Measurements from ENCODE around the gene PHLDB2. TPM values are rescaled to one million over a fixed set of nuclear protein-coding genes. Genes with fewer than 3 reads are reported as not detected.

The PHLDB2 gene
- total RNA-seq, 1 donor from 2014 or later = 36.9 TPM

DNA sequence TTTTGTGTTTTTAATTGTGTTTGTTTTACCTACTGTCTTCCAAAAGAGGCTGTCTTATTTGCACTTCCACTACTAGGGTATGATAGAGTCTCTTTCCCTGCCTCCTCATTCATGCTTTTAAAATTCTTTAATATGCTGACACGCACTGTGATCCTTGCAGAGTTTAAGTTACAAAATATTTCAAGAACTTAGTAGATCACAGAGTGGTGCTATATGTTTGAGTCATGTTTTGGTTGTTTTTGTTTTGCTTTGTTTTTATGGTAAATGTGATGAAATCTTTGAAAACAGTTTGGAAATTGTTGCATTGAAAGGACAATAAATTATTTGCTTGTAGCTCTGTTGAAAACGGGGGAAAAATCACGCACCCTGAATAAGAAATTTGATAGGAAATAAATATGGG lies 113.8 kb downstream of the PHLDB2 start:
- TF ChIP-seq, protein P1, sequence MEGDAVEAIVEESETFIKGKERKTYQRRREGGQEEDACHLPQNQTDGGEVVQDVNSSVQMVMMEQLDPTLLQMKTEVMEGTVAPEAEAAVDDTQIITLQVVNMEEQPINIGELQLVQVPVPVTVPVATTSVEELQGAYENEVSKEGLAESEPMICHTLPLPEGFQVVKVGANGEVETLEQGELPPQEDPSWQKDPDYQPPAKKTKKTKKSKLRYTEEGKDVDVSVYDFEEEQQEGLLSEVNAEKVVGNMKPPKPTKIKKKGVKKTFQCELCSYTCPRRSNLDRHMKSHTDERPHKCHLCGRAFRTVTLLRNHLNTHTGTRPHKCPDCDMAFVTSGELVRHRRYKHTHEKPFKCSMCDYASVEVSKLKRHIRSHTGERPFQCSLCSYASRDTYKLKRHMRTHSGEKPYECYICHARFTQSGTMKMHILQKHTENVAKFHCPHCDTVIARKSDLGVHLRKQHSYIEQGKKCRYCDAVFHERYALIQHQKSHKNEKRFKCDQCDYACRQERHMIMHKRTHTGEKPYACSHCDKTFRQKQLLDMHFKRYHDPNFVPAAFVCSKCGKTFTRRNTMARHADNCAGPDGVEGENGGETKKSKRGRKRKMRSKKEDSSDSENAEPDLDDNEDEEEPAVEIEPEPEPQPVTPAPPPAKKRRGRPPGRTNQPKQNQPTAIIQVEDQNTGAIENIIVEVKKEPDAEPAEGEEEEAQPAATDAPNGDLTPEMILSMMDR (conservative IDR thresholded peaks at IDR 0.05; ENCODE audit: low read depth, low read length) = no peak
- no peak for DNase-seq (ENCODE audit: low read depth)
- H3K4me3 ChIP-seq (ENCODE audit: low read depth, low read length) = no peak overlapping the region

DNA sequence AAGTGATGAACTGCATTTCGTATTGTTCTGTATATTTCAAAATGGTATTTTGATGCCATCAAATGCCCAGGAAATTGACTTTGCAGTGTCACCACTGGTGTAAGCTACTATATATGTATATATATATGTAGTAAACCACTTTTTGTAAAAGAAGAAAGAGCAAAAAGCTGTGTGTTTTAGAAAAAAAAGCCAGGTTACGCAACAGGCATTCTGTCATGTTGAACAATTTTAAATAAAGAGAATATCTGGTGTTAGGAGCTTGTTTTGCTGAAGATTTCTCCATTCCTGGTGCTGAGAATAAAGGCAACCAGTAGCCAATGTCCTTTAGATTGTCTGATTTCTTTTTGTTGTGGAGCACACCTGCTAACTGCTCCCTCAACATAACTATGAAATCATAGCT lies 116.1 kb downstream of the PHLDB2 start:
- no peak overlapping the region for H3K4me3 ChIP-seq (ENCODE audit: low read depth, low read length)
- TF ChIP-seq, protein P1 (conservative IDR thresholded peaks at IDR 0.05; ENCODE audit: low read depth, low read length) = no peak
- DNase-seq (ENCODE audit: low read depth) = no peak

DNA sequence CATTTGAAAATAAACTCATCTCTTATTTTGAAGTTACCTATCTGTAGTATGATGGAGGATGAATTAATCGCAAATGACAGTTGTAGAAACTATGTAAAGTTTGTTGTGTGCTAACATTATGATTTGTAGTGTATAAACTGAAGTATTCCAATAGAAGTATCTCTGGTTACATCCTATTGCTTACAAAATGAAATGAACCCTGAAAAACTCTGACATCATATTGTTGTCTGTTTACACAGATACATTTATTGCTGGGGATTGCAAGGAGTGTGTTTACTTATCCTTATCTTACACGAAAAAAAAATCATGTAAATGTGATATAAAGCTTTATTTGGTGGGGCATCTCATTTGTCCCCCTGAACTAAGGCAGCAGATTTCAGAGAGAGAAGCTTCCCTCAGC lies 117.2 kb downstream of the PHLDB2 start:
- no peak overlapping the region for H3K4me3 ChIP-seq (ENCODE audit: low read depth, low read length)
- no peak for DNase-seq (ENCODE audit: low read depth)
- TF ChIP-seq, protein P1 (conservative IDR thresholded peaks at IDR 0.05; ENCODE audit: low read depth, low read length) = no peak

DNA sequence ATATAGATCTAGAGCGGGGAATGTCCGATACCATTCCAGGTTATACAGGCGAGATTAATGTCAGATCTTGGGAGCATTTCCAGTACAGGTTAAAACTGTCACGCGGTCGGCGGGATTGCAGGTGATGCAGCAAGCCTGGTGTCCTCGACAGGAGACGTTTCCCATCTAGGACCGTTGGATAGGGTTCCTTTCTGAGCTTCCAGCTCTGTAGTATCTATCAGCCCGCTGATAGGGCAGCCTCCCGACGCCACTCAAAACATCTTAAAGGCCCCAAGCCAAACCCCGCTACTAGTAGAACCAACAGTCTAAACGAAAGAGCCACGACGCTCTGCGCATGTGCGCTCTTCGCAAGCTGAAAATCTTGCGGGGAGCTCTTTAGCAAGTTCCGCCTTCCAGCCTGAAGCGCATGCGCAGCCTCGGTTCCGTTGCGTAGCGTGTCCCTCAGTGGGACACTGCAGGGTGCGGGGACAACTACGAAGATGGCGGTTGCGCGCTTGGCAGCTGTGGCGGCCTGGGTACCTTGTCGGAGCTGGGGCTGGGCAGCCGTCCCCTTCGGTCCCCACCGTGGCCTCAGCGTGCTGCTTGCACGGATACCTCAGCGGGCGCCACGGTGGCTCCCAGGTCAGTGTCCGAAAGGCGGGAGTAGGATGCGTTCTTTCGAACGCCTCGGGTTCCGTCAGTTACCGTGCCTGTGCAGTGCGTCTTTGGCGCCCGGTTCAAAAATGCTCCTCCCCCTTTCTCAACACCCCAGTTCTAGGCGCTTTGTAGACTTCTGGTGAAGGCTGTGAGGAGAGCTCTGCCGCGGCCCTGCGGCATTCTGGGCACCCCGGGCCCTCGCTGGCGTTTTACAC lies 119.7 kb downstream of the PHLDB2 start, which contains the start of gene ABHD10:
ABHD10 (plus strand) TSS at position 444 of the 851 bp plus-strand sequence; CDS start at position 480, 36 bp downstream.
- H3K4me3 ChIP-seq (ENCODE audit: low read depth, low read length) = peak within 1 kb of the TSS; percentile 70
- DNase-seq (ENCODE audit: low read depth) = peak; percentile 83
- TF ChIP-seq, protein P1 (conservative IDR thresholded peaks at IDR 0.05; ENCODE audit: low read depth, low read length) = no peak

DNA sequence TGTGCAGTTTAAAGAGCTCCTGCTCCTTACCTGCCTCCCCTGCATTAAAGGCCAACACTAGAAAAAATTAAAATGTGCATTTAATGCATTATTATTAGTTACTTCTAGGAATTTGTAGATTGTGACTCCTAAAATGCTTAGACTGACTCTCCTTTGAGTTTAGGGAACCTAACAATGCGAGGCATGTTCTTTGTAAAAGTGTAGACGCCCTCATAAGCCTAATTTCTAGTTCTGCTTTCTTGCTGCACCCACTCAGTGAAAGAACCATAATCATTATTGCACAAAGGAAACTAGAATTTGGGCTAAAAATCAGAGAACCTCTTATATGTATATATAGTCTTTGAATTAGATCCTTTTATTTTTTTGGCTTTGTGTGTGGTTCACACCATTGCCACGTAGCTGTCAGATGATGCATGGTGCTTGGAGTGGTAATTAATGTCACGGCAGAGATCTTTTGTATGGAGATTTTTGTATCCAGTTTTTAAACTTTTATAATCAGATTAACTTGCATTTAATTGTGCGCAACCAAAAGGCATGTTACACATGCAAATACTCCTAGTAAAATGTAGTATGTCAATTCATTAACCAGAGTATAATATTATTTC lies 120.5 kb downstream of the PHLDB2 start:
- no peak for DNase-seq (ENCODE audit: low read depth)
- TF ChIP-seq, protein P1 (conservative IDR thresholded peaks at IDR 0.05; ENCODE audit: low read depth, low read length) = no peak
- H3K4me3 ChIP-seq (ENCODE audit: low read depth, low read length) = peak overlapping the region; percentile 70

DNA sequence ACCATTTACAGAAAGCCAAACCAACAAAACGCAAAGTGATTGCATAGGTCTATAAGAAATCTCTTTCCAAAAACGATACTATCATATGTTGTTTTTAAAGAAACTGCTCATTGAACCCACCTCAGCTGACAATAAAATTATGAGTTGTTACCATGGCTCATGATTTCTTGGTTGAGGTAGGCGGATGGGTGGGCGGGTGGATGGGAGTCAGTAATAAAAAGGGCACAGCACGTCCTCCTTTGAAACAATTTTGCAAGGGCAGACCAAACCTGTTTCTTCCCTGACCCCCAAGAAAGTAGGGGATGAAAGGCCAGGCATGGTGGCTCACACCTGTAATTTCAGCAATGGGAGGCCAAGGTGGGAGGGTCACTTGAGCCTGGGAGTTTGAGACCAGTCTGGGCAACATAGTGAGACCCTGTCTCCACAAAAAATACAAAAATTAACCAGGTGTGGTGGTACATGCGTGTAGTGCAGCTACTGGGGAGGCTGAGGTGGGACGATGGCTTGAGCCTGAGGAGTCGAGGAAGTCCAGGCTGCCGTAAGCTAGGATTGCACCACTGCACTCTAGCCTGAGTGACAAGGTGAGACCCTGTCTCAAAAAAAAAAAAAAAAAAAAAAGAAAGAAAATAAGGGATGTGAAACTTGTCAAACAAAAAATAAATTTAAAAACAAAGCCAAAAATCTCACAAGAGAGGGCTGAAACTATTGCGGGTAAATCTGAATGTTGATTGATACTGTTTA lies 121.8 kb downstream of the PHLDB2 start:
- peak overlapping the region; percentile 2 for H3K4me3 ChIP-seq (ENCODE audit: low read depth, low read length)
- TF ChIP-seq, protein P1 (conservative IDR thresholded peaks at IDR 0.05; ENCODE audit: low read depth, low read length) = no peak
- DNase-seq (ENCODE audit: low read depth) = no peak
